Measurements from ENCODE around the gene ZBTB16. TPM values are rescaled to one million over a fixed set of nuclear protein-coding genes. Genes with fewer than 3 reads are reported as not detected.

ZBTB16 gene
- total and polyA plus RNA-seq, 12 donors: 18.3 to 108 (median 54.6) TPM

DNA sequence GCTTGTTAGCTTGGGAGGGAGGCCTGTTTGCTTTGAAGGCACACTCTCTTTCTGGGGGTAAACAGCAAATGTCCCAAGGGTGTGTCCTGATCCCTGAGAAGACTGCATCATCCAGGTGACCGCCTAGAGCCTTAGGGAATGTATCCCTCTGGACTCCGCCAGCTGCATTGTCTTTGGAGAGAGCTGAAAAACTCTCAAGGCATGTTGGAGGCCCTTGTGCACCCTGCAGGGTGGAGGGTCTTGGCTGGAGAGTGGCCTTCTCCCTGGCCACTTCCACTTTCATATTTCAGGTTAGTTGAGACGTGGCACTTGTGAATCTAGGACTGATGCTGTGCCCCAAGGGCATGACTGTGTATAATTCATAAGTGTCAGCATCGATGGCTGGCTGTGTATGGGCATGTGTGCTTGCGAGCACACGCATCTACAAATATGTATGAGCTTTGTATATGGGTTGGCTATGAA is 70.6 kb downstream of the ZBTB16 start:
- 71 to 75% methylated on average over 6 of the region's 6 CpGs for WGBS, 2 donors
- peak overlapping the region in 8 of 10 donors; percentile 21 to 80 (median 62) for H3K27ac ChIP-seq
- peaks cover 0 to 11% (median 0%) of the 10 kb centered on the region in 9 donors for H3K36me3 ChIP-seq
- no peak for ATAC-seq
- no peaks in the 10 kb centered on the region for H3K9me3 ChIP-seq
- no peaks in the 10 kb centered on the region for H3K27me3 ChIP-seq
- TF ChIP-seq, protein P1, sequence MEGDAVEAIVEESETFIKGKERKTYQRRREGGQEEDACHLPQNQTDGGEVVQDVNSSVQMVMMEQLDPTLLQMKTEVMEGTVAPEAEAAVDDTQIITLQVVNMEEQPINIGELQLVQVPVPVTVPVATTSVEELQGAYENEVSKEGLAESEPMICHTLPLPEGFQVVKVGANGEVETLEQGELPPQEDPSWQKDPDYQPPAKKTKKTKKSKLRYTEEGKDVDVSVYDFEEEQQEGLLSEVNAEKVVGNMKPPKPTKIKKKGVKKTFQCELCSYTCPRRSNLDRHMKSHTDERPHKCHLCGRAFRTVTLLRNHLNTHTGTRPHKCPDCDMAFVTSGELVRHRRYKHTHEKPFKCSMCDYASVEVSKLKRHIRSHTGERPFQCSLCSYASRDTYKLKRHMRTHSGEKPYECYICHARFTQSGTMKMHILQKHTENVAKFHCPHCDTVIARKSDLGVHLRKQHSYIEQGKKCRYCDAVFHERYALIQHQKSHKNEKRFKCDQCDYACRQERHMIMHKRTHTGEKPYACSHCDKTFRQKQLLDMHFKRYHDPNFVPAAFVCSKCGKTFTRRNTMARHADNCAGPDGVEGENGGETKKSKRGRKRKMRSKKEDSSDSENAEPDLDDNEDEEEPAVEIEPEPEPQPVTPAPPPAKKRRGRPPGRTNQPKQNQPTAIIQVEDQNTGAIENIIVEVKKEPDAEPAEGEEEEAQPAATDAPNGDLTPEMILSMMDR (IDR thresholded peaks at IDR 0.05): no peak
- peaks cover 56 to 100% (median 97%) of the 10 kb centered on the region in 9 donors for H3K4me1 ChIP-seq
- H3K4me3 ChIP-seq: no peak overlapping the region
- intact Hi-C loops (cut with DNase I): loop anchor here in 1 of 10 donors (10.0 kb wide), 1 partner anchor 65 kb away; no protein-coding TSS in a partner anchor
- no peak for DNase-seq

DNA sequence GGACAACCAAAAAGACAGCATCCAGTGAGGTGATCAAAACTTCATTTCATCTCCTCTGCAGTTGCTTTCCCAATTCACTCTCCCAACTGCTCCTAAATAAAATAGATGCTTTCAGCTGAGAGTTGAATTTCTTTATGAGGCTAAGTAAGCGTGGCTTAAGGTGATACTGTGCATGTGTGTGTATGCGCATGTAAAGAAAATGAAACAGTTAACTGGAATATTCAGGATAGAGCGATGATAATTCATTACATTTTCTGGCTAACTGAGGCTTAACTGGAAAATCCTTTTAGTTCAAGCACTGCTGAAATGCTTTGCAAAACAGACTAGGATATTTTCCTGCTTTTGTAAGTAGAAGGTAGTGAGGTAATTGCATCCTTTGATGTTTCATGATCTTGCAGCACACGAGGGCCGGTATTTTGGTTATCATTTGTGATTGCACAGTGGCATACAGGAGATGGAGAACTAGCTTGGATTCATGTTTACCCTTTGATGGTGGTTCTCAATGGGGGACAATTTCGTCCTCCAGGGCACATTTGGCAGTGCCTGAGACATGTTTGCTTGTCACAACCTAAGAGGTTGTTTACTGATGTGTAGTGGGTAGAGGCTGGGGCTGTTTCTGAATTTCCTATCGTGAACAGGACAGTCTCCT is 71.2 kb downstream of the ZBTB16 start:
- Histone ChIP-seq H3K9me3 (no peaks in the 10 kb centered on the region), H3K4me1 (peaks cover 60 to 100% (median 99%) of the 10 kb centered on the region in 9 donors), H3K27me3 (no peaks in the 10 kb centered on the region), H3K4me3 (no peak overlapping the region), H3K27ac (peak overlapping the region in 8 of 10 donors; percentile 36 to 80 (median 62)), H3K36me3 (peaks cover 0 to 5% (median 0%) of the 10 kb centered on the region in 9 donors)
- intact Hi-C loops (cut with DNase I): loop anchor here in 1 of 10 donors (10.0 kb wide), 1 partner anchor 66 kb away; no protein-coding TSS in a partner anchor
- WGBS, 2 donors: 56 to 59% methylated on average over 7 of the region's 7 CpGs
- no peak for DNase-seq
- ATAC-seq: no peak
- TF ChIP-seq, protein P1 (IDR thresholded peaks at IDR 0.05): no peak

DNA sequence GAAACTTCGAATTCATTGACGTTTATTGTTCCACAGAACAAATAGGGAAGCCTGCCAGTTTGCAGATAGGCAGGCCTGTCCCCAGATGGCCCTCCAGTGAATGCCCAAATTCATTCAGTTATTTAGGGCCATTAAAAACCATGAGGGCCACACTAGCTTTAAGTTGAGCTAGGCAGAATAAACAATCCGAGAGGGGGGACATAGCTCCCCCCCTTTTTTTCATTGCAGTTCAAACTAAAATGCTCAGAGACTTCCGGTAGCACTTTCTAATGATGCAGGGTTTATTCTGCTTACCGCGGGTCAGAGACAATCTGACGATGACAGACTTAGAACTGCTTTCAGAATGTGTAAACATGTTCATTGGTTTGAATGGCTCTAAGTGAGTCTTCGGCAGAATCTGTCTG is 72.0 kb downstream of the ZBTB16 start:
- intact Hi-C loops (cut with DNase I): loop anchor here in 1 of 10 donors (10.0 kb wide), 1 partner anchor 67 kb away; no protein-coding TSS in a partner anchor
- Histone ChIP-seq H3K36me3 (no peaks in the 10 kb centered on the region), H3K4me1 (peaks cover 61 to 100% (median 99%) of the 10 kb centered on the region in 9 donors), H3K27me3 (no peaks in the 10 kb centered on the region), H3K9me3 (no peaks in the 10 kb centered on the region), H3K4me3 (peak overlapping the region in 1 of 10 donors; percentile 13), H3K27ac (peak overlapping the region in 8 of 10 donors; percentile 7 to 80 (median 62))
- peak in 1 of 8 donors; percentile 13 for ATAC-seq
- WGBS, 2 donors: 32 to 44% methylated on average over 8 of the region's 8 CpGs
- TF ChIP-seq, protein P1 (IDR thresholded peaks at IDR 0.05): no peak
- no peak for DNase-seq

DNA sequence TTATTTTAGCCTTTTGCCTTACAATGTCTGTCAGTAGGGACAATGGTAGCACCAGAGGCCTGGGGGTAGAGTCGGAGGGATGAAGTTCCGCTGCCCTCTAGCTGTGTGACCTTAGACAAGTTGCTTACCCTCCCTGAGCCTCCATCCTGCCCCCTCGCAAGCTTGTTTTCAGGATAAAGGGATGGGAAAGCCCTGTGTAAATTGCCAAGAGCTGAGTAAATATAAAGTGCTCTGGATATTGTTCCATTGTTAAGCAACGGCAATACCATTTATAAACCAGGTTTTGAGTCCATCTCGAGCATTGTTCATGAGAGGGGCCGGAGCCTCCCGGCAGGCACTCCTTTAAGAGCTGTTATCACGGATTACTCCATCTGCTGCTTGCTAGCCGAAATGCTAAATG is 72.9 kb downstream of the ZBTB16 start:
- TF ChIP-seq, protein P1 (IDR thresholded peaks at IDR 0.05): peak in 1 of 9 donors; percentile 5
- WGBS, 2 donors: 68 to 85% methylated on average over 9 of the region's 9 CpGs
- intact Hi-C loops (cut with DNase I): loop anchor here in 1 of 10 donors (10.0 kb wide), 1 partner anchor 68 kb away; no protein-coding TSS in a partner anchor
- no peaks in the 10 kb centered on the region for H3K36me3 ChIP-seq
- ATAC-seq (no peak), DNase-seq (no peak)
- peak overlapping the region in 8 of 10 donors; percentile 57 to 82 (median 66) for H3K27ac ChIP-seq
- no peaks in the 10 kb centered on the region for H3K9me3 ChIP-seq
- peak overlapping the region in 1 of 10 donors; percentile 10 for H3K4me3 ChIP-seq
- H3K27me3 ChIP-seq: no peaks in the 10 kb centered on the region
- peaks cover 67 to 100% (median 100%) of the 10 kb centered on the region in 9 donors for H3K4me1 ChIP-seq

Data from heart right ventricle (tissue), 16 donors.